HepG2 (cell line): ENCODE data around the gene METTL2A. TPM values are rescaled to one million over a fixed set of nuclear protein-coding genes. Genes with fewer than 3 reads are reported as not detected.
A peak's percentile ranks its signal among the peaks of the same experiment; 100 is the strongest.
"Not testable (repeated sequence)": the region's sequence is repeated elsewhere in the genome, so short reads cannot be mapped to it uniquely, and the experiment has no call there.

ENCODE experiments used
- ATAC-seq: fragments of 200-7000 bp; cut with Tn5 transposase; 3 replicates; pipeline ENCODE4 v1.9.1; 2020; ENCODE audit warnings: mild to moderate bottlenecking, moderate library complexity
- BruUV-seq: library from RNA; stranded (reverse); fragments of 400-500 nt; replicated peaks from 2 replicates; lab custom pipeline; 2021; lab: Mats Ljungman, UMichigan
- CTCF ChIA-PET: fragments of 300-600 bp; formaldehyde crosslinking; extraction: SDS; loops from one replicate; lab custom pipeline; 2021; ENCODE audit warnings: low total read pairs, inconsistent platforms, low intra/inter-chr PET ratio; lab: Yijun Ruan, JAX
- POLR2A ChIA-PET: fragments of 350-600 bp; sonication (Branson Sonifier 250); formaldehyde crosslinking; loops from one replicate; lab custom pipeline; 2020; ENCODE audit warnings: antibody characterized with exemption, inconsistent platforms; lab: Yijun Ruan, JAX
- DNase-seq: peaks from one replicate; pipeline ENCODE4 v3.0.0-alpha.2; 2015; ENCODE audit warnings: low spot score
- FAIRE-seq: peaks from 3 replicates; lab custom pipeline; 2011; peaks lifted over from hg19 to GRCh38; lab: Jason Lieb, UNC
- H2AFZ ChIP-seq: one replicate; pipeline ENCODE4 v1.6.1; 2011; ENCODE audit warnings: low read length, inconsistent platforms
- H3K27ac ChIP-seq: fragments of 300-600 bp; 3 replicates; pipeline ENCODE4 v1.8.0; 2011; ENCODE audit warnings: mixed run types, mild to moderate bottlenecking, mixed read lengths, low read length, inconsistent platforms; ENCODE audit not compliant: insufficient read depth; ENCODE audit errors: extremely low read length
- H3K27me3 ChIP-seq, 2 experiments: fragments of 200-600 bp in 1 of 2; 2 replicates in 1 of 2; 3 replicates in 1 of 2; pipeline versions ENCODE4 v1.6.0 to v1.8.0; 2011; ENCODE audit warnings: low read length in 2 of 2, mild to moderate bottlenecking in 2 of 2, moderate library complexity in 2 of 2, inconsistent platforms in 1 of 2; ENCODE audit not compliant: insufficient read depth in 2 of 2, control insufficient read depth in 1 of 2
- H3K36me3 ChIP-seq, 2 experiments: fragments of 200-600 bp in 1 of 2; replicated peaks in 1 of 2; 2 replicates in 1 of 2; 3 replicates in 1 of 2; pipeline versions ENCODE4 v1.5.1 to v1.8.0; 2011; ENCODE audit warnings: low read length in 2 of 2, inconsistent platforms in 1 of 2; ENCODE audit not compliant: insufficient read depth in 2 of 2, control insufficient read depth in 1 of 2
- H3K4me1 ChIP-seq: 2 replicates; pipeline ENCODE4 v1.5.1; 2012; ENCODE audit warnings: low read length, inconsistent platforms; ENCODE audit not compliant: insufficient read depth
- H3K4me2 ChIP-seq: 2 replicates; pipeline ENCODE4 v1.6.0; 2011; ENCODE audit warnings: low read depth, low read length, inconsistent platforms
- H3K4me3 ChIP-seq, 3 experiments: fragments of 200-600 bp in 1 of 3; sonication (generic), shearing (Covaris generic) in 1 of 3; replicated peaks in 1 of 3; 2 replicates each; pipeline ENCODE4 v1.5.1; 2011 to 2016; ENCODE audit warnings: low read length in 3 of 3, inconsistent platforms in 2 of 3, low read depth in 2 of 3, mild to moderate bottlenecking in 2 of 3, control low read depth in 1 of 3, mixed read lengths in 1 of 3; ENCODE audit not compliant: insufficient read depth in 1 of 3
- H3K79me2 ChIP-seq: one replicate; pipeline ENCODE4 v1.6.1; 2011; ENCODE audit warnings: low read length, inconsistent platforms; ENCODE audit not compliant: insufficient read depth
- H3K9ac ChIP-seq: 2 replicates; pipeline ENCODE4 v1.6.0; 2011; ENCODE audit warnings: mild to moderate bottlenecking, low read depth, low read length, inconsistent platforms; ENCODE audit not compliant: insufficient read depth
- H3K9me3 ChIP-seq: 2 replicates; pipeline ENCODE4 v1.5.1; 2012; ENCODE audit warnings: mild to moderate bottlenecking, low read length
- H4K20me1 ChIP-seq: 2 replicates; pipeline ENCODE4 v1.6.0; 2011; ENCODE audit warnings: inconsistent platforms, mild to moderate bottlenecking, low read length, moderate library complexity; ENCODE audit not compliant: insufficient read depth
- ASH2L ChIP-seq: fragments of 300-600, 200-600 bp; sonication (generic); IDR thresholded peaks from 2 replicates; pipeline ENCODE4 v1.7.0; 2017; ENCODE audit warnings: low read depth, mild to moderate bottlenecking, moderate library complexity, mixed read lengths, low read length; ENCODE audit not compliant: insufficient read length
- HMGXB4 ChIP-seq, 2 experiments: sonication (generic) in 1 of 2; formaldehyde crosslinking in 1 of 2; IDR thresholded peaks; 2 replicates each; pipeline versions ENCODE4 v1.4.0 to v1.6.1; 2018 to 2020; ENCODE audit warnings: missing genetic modification reagents in 2 of 2, borderline replicate concordance in 1 of 2, low read depth in 1 of 2, mild to moderate bottlenecking in 1 of 2, missing biosample characterization in 1 of 2
- PHF8 ChIP-seq: sonication (generic); formaldehyde crosslinking; IDR thresholded peaks from 2 replicates; pipeline ENCODE4 v1.5.0; 2020; ENCODE audit warnings: missing genetic modification reagents
- SAP130 ChIP-seq: IDR thresholded peaks from 2 replicates; pipeline ENCODE4 v1.6.1; 2016; ENCODE audit warnings: low read depth
- ZFX ChIP-seq: sonication (generic); formaldehyde crosslinking; IDR thresholded peaks from 2 replicates; pipeline ENCODE4 v1.4.0; 2020; ENCODE audit warnings: mild to moderate bottlenecking, low read depth, missing genetic modification reagents, moderate library complexity
- ZFY ChIP-seq: sonication (generic); formaldehyde crosslinking; IDR thresholded peaks from 2 replicates; pipeline ENCODE4 v1.4.0; 2020; ENCODE audit warnings: missing genetic modification reagents
- WGBS: methylation state at CpG from one replicate; pipeline ENCODE4 v1.1.6; 2017; ENCODE audit warnings: low lambda C conversion rate; 5-methylcytosine and 5-hydroxymethylcytosine counted together
- in situ Hi-C: cut with HindIII; loops from 2 replicates; pipeline ENCODE4 v1.10.0; 2017; ENCODE audit warnings: low pct_unique_long_range_greater_than_20kb; ENCODE audit not compliant: extremely low pct_ligation_motif_present
- intact Hi-C: fragments of 100-400 bp; cut with micrococcal nuclease; formaldehyde crosslinking; loops from one replicate; pipeline ENCODE4 v1.10.0; 2022; ENCODE audit not compliant: unreplicated experiment
- polyA plus RNA-seq, 8 experiments: library from polyadenylated mRNA; depleted of rRNA in 3 of 8; stranded (reverse) in 7 of 8; unstranded in 1 of 8; fragments of >200 nt; fragmentation: Illumina TruSeq in 4 of 8; extraction: Trizol in 4 of 8; gene quantifications; 2 replicates each; pipeline versions ENCODE4 v1.2.1 to v1.2.3, GENCODE V29; 2011 to 2016; ENCODE audit warnings: low read depth in 4 of 8, missing spikeins in 1 of 8, mixed read lengths in 1 of 8; ENCODE audit not compliant: insufficient read depth in 1 of 8
- total RNA-seq, 5 experiments: library from RNA; depleted of rRNA; stranded (reverse); fragments of >200 nt; fragmentation: Illumina TruSeq; extraction: Trizol; gene quantifications; 2 replicates each; pipeline ENCODE4 v1.2.3, GENCODE V29; 2016; ENCODE audit warnings: low read depth in 1 of 5

METTL2A gene
- total and polyA plus RNA-seq, 2 of the 13 experiments (the other 11 are each of a cell fraction or from before 2014, with no cell fraction given) = 15.6 to 32.3 TPM

- peak; percentile 39 for ATAC-seq
- H3K27ac ChIP-seq = peak overlapping the region; percentile 68
- H3K9me3 ChIP-seq, CTCF ChIA-PET, in situ Hi-C loops, H3K27me3 ChIP-seq, intact Hi-C loops, POLR2A ChIA-PET, DNase-seq, H3K36me3 ChIP-seq, H2AFZ ChIP-seq: not testable (repeated sequence)
- H3K4me1 ChIP-seq = peaks cover 34% of the 10 kb centered on the region
- peak overlapping the region; percentile 78 to 93 (median 81) for H3K4me3 ChIP-seq
- H4K20me1 ChIP-seq = peaks cover 17% of the 10 kb centered on the region; the same call in 1 of the 2 replicates
- H3K79me2 ChIP-seq = peaks cover 39% of the 10 kb centered on the region
- peak overlapping the region; percentile 81 for H3K4me2 ChIP-seq
- H3K9ac ChIP-seq = peak overlapping the region; percentile 83
- BruUV-seq = TSS peak; percentile 59
- FAIRE-seq = peak; percentile 56
- peak; percentile 64 for TF ChIP-seq PHF8
- peak; percentile 5; the same call in 1 of the 2 replicates for TF ChIP-seq ZFY (CRISPR knock-in tag)
- TF ChIP-seq HMGXB4 (CRISPR knock-in tag; IDR thresholded peaks at IDR 0.05; ENCODE audit: borderline replicate concordance in 1 of 2, low read depth in 1 of 2) = peak in 1 of 2 experiments; percentile 51; a peak in 1 of 4 replicates
- TF ChIP-seq ASH2L = peak; percentile 40
- TF ChIP-seq SAP130 = peak; percentile 29
- peak; percentile 61 for TF ChIP-seq ZFX (CRISPR knock-in tag)
- 2% methylated on average over 18 of the region's 22 CpGs for WGBS
Measured at GRCh38 chr17:62479639-62480258, 56.1 kb downstream of the METTL2A start.
